Keratinocyte (primary cell): ENCODE results near the gene FILIP1. TPM values are rescaled to one million over a fixed set of nuclear protein-coding genes. Genes with fewer than 3 reads are reported as not detected.

Experiments
- DNase-seq: peaks from one replicate; pipeline ENCODE4 v3.0.0-alpha.2; 2011; ENCODE audit warnings: low read depth, missing footprints, low spot score
- FAIRE-seq: peaks from 2 replicates; lab custom pipeline; 2011; peaks lifted over from hg19 to GRCh38; lab: Jason Lieb, UNC
- H2AFZ ChIP-seq: 2 replicates; pipeline ENCODE4 v1.6.0; 2012; ENCODE audit warnings: low read length, control low read depth, inconsistent platforms; ENCODE audit not compliant: control insufficient read depth
- H3K27ac ChIP-seq: 2 replicates; pipeline ENCODE4 v1.5.1; 2011; ENCODE audit warnings: low read length; ENCODE audit not compliant: control insufficient read depth, insufficient read depth
- H3K27me3 ChIP-seq: 3 replicates; pipeline ENCODE4 v1.6.0; 2011; ENCODE audit warnings: low read length; ENCODE audit not compliant: control insufficient read depth, insufficient read depth; ENCODE audit errors: extremely low read depth
- H3K36me3 ChIP-seq, 2 experiments: 2 replicates in 1 of 2; 3 replicates in 1 of 2; pipeline ENCODE4 v1.5.1; 2011; ENCODE audit warnings: low read length in 2 of 2, mild to moderate bottlenecking in 1 of 2; ENCODE audit not compliant: control insufficient read depth in 2 of 2, insufficient read depth in 2 of 2; ENCODE audit errors: extremely low read depth in 1 of 2
- H3K4me1 ChIP-seq: 3 replicates; pipeline ENCODE4 v1.5.1; 2011; ENCODE audit warnings: low read length; ENCODE audit not compliant: control insufficient read depth, insufficient read depth; ENCODE audit errors: extremely low read depth
- H3K4me2 ChIP-seq: 3 replicates; pipeline ENCODE4 v1.6.0; 2011; ENCODE audit warnings: low read depth, low read length; ENCODE audit not compliant: control insufficient read depth, insufficient read depth; ENCODE audit errors: extremely low read depth
- H3K4me3 ChIP-seq, 3 experiments: fragments of 200-600 bp in 1 of 3; sonication (generic) in 1 of 3; 2 replicates in 2 of 3; 3 replicates in 1 of 3; pipeline ENCODE4 v1.5.1; 2011 to 2016; ENCODE audit warnings: low read length in 3 of 3, mild to moderate bottlenecking in 3 of 3, control low read depth in 2 of 3, inconsistent platforms in 1 of 3, low read depth in 1 of 3, mixed read lengths in 1 of 3, mixed run types in 1 of 3, moderate library complexity in 1 of 3; ENCODE audit not compliant: control insufficient read depth in 2 of 3, insufficient read depth in 2 of 3; ENCODE audit errors: extremely low read depth in 1 of 3
- H3K79me2 ChIP-seq: 2 replicates; pipeline ENCODE4 v1.6.0; 2012; ENCODE audit warnings: low read length; ENCODE audit not compliant: control insufficient read depth, insufficient read depth
- H3K9ac ChIP-seq: 3 replicates; pipeline ENCODE4 v1.6.0; 2011; ENCODE audit warnings: low read length; ENCODE audit not compliant: control insufficient read depth, insufficient read depth; ENCODE audit errors: extremely low read depth
- H3K9me1 ChIP-seq: 3 replicates; pipeline ENCODE4 v1.6.0; 2011; ENCODE audit warnings: low read length; ENCODE audit not compliant: control insufficient read depth, insufficient read depth; ENCODE audit errors: extremely low read depth
- H3K9me3 ChIP-seq: 2 replicates; pipeline ENCODE4 v1.5.1; 2012; ENCODE audit warnings: low read depth, low read length; ENCODE audit not compliant: control insufficient read depth
- H4K20me1 ChIP-seq: 3 replicates; pipeline ENCODE4 v1.6.0; 2011; ENCODE audit warnings: low read length; ENCODE audit not compliant: control insufficient read depth, insufficient read depth; ENCODE audit errors: extremely low read depth
- EZH2 ChIP-seq: IDR thresholded peaks from one replicate; pipeline ENCODE4 v1.6.1; 2012; ENCODE audit warnings: inconsistent platforms, mild to moderate bottlenecking, low read length, moderate library complexity
- dilution Hi-C: fragments of 300-500 bp; cut with MboI; formaldehyde crosslinking; loops from one replicate; pipeline ENCODE4 v1.7.0; 2020; ENCODE audit warnings: low sequenced_read_pairs; ENCODE audit not compliant: extremely low pct_ligation_motif_present
- polyA plus RNA-seq, 5 experiments: library from polyadenylated mRNA; depleted of rRNA in 3 of 5; stranded (reverse) in 3 of 5; stranded (forward) in 1 of 5; unstranded in 1 of 5; fragments of >200 nt; gene quantifications; 1 replicate in 1 of 5; 2 replicates in 3 of 5; 3 replicates in 1 of 5; pipeline versions ENCODE4 v1.2.1 to v1.2.3, GENCODE V29; 2011 to 2012; ENCODE audit warnings: missing spikeins in 2 of 5, low read depth in 1 of 5, low replicate concordance in 1 of 5
- TF ChIP-seq, protein P1 (sequence below), 3 experiments: IDR thresholded peaks in 1 of 3; conservative IDR thresholded peaks in 1 of 3; optimal IDR thresholded peaks in 1 of 3; 2 replicates in 2 of 3; 3 replicates in 1 of 3; pipeline versions ENCODE3 to v1.5.1; 2011; ENCODE audit warnings: low read length in 3 of 3, mild to moderate bottlenecking in 3 of 3, moderate library complexity in 2 of 3, control low read depth in 1 of 3, inconsistent platforms in 1 of 3; ENCODE audit not compliant: insufficient read depth in 2 of 3; ENCODE audit errors: extremely low read depth in 1 of 3

Gene FILIP1
- polyA plus RNA-seq, 1 donor (not counting 4 experiments of a cell fraction or from before 2014, with no cell fraction given): 0.01 TPM

DNA sequence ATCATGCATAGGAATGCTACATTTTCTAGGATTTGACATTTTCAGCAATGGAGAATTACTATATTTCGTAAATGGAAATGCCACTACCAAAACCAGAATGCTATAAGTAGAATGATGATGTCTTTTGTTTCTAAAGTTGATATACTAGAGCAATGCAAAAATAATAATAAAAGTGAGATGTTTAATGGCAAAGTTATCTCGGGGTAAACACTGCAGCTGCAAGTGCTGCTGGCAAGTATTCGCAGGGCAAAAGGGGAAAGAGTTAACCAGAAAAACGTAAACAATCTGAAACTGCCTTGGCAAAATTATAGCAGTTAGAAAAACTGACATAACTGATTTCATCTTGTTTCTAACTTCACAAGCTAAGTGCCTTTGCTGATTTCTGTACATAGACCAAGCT is 45.5 kb upstream of the FILIP1 start:
- Histone ChIP-seq H3K27me3 (peaks cover 4% of the 10 kb centered on the region), H3K79me2 (no peaks in the 10 kb centered on the region), H4K20me1 (no peaks in the 10 kb centered on the region), H3K4me3 (no peak overlapping the region), H3K4me2 (no peak overlapping the region), H3K36me3 (no peaks in the 10 kb centered on the region), H3K9ac (no peak overlapping the region), H2AFZ (no peak overlapping the region), H3K27ac (no peak overlapping the region), H3K9me3 (no peaks in the 10 kb centered on the region), H3K9me1 (no peaks in the 10 kb centered on the region), H3K4me1 (no peaks in the 10 kb centered on the region)
- TF ChIP-seq, protein P1, sequence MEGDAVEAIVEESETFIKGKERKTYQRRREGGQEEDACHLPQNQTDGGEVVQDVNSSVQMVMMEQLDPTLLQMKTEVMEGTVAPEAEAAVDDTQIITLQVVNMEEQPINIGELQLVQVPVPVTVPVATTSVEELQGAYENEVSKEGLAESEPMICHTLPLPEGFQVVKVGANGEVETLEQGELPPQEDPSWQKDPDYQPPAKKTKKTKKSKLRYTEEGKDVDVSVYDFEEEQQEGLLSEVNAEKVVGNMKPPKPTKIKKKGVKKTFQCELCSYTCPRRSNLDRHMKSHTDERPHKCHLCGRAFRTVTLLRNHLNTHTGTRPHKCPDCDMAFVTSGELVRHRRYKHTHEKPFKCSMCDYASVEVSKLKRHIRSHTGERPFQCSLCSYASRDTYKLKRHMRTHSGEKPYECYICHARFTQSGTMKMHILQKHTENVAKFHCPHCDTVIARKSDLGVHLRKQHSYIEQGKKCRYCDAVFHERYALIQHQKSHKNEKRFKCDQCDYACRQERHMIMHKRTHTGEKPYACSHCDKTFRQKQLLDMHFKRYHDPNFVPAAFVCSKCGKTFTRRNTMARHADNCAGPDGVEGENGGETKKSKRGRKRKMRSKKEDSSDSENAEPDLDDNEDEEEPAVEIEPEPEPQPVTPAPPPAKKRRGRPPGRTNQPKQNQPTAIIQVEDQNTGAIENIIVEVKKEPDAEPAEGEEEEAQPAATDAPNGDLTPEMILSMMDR (optimal IDR thresholded peaks at IDR 0.05 in 1 of 3, IDR thresholded peaks at IDR 0.05 in 1 of 3, conservative IDR thresholded peaks at IDR 0.05 in 1 of 3; ENCODE audit: extremely low read depth in 1 of 3, insufficient read depth in 2 of 3, low read length in 3 of 3): no peak
- TF ChIP-seq EZH2: no peak
- no peak for FAIRE-seq
- no peak for DNase-seq
- dilution Hi-C loops: loop anchor here (5.0 kb wide), 1 partner anchor 37 kb away; no protein-coding TSS in a partner anchor

GRCh38 chr6:75532521-75532920 is 38.9 kb upstream of the FILIP1 start:
- FAIRE-seq (no peak), DNase-seq (no peak)
- Histone ChIP-seq H3K27me3 (no peaks in the 10 kb centered on the region), H3K9ac (no peak overlapping the region), H3K9me3 (no peaks in the 10 kb centered on the region), H3K4me1 (no peaks in the 10 kb centered on the region), H3K4me3 (no peak overlapping the region), H3K79me2 (no peaks in the 10 kb centered on the region), H2AFZ (no peak overlapping the region), H3K36me3 (no peaks in the 10 kb centered on the region), H4K20me1 (no peaks in the 10 kb centered on the region), H3K9me1 (no peaks in the 10 kb centered on the region), H3K4me2 (no peak overlapping the region), H3K27ac (no peak overlapping the region)
- TF ChIP-seq EZH2: no peak
- TF ChIP-seq, protein P1 (optimal IDR thresholded peaks at IDR 0.05 in 1 of 3, IDR thresholded peaks at IDR 0.05 in 1 of 3, conservative IDR thresholded peaks at IDR 0.05 in 1 of 3; ENCODE audit: extremely low read depth in 1 of 3, insufficient read depth in 2 of 3, low read length in 3 of 3): no peak
- dilution Hi-C loops: no loop called here
